K562 (cell line): Measurements from ENCODE around the gene PEX13. TPM values are rescaled to one million over a fixed set of nuclear protein-coding genes. Genes with fewer than 3 reads are reported as not detected.

Experiments
- EGR1 ChIP-seq: fragments of 450-650 bp; conservative IDR thresholded peaks from 2 replicates; pipeline ENCODE4 v1.6.1; 2017; ENCODE audit warnings: mild to moderate bottlenecking
- FOSL1 ChIP-seq: fragments of 200-800 bp; sonication (Bioruptor generic); conservative IDR thresholded peaks from 2 replicates; pipeline ENCODE4 v1.6.1; 2016; ENCODE audit warnings: missing genetic modification characterization, missing compliant biosample characterization
- RBBP5 ChIP-seq: fragments of 200-600 bp; sonication (generic); IDR thresholded peaks from 2 replicates; pipeline ENCODE4 v1.6.1; 2012; ENCODE audit warnings: borderline replicate concordance, mild to moderate bottlenecking, low read length, control low read depth, inconsistent platforms; ENCODE audit not compliant: insufficient read depth, poor library complexity, severe bottlenecking
- TFAP4 ChIP-seq: sonication (generic); formaldehyde crosslinking; IDR thresholded peaks from 2 replicates; pipeline ENCODE4 v1.8.0; 2022; ENCODE audit warnings: missing genetic modification reagents, mild to moderate bottlenecking, moderate library complexity, borderline replicate concordance
- ZNF740 ChIP-seq, 3 experiments: fragments of 200-800 bp in 1 of 3; sonication (Bioruptor generic) in 1 of 3; sonication (generic) in 1 of 3; formaldehyde crosslinking in 1 of 3; IDR thresholded peaks; 2 replicates each; pipeline versions ENCODE4 v1.6.1 to v1.8.0; 2016 to 2022; ENCODE audit warnings: mild to moderate bottlenecking in 2 of 3, missing compliant biosample characterization in 2 of 3, missing genetic modification characterization in 2 of 3, missing genetic modification reagents in 1 of 3
- polyA plus RNA-seq, 8 experiments: library from polyadenylated mRNA; depleted of rRNA in 4 of 8; stranded (reverse) in 5 of 8; unstranded in 3 of 8; fragments of >200 nt; fragmentation: Nextera tagmentation in 2 of 8; fragmentation: Illumina TruSeq in 1 of 8; extraction: Ambion mirVana in 2 of 8; extraction: Trizol in 1 of 8; gene quantifications; 2 replicates each; pipeline versions ENCODE4 v1.2.1 to v1.2.3, GENCODE V29; 2011 to 2014; ENCODE audit warnings: inconsistent platforms in 1 of 8, missing spikeins in 1 of 8
- total RNA-seq, 7 experiments: library from RNA; depleted of rRNA in 6 of 7; stranded (reverse); fragments of >200 nt in 6 of 7; fragmentation: Illumina TruSeq in 2 of 7; extraction: Trizol in 2 of 7; gene quantifications; 2 replicates each; pipeline versions ENCODE4 v1.2.1 to v1.2.3, GENCODE V29; 2011 to 2021; ENCODE audit warnings: low replicate concordance in 1 of 7

Gene PEX13
- total and polyA plus RNA-seq, 9 of the 15 experiments (the other 6 are each of a cell fraction or from before 2014, with no cell fraction given), result 4.0 to 30.4 (median 18.8) TPM

- peak; percentile 86 for TF ChIP-seq RBBP5
- peak; percentile 56 for TF ChIP-seq ZNF740 (CRISPR knock-in tag; IDR thresholded peaks at IDR 0.05)
- peak in 1 of 2 experiments; percentile 6; a peak in 1 of 4 replicates for TF ChIP-seq ZNF740 (tag; IDR thresholded peaks at IDR 0.05)
- peak; percentile 98 for TF ChIP-seq EGR1
- 0 out of 2 replicates have a peak, but pooled peaks have one; percentile 12 for TF ChIP-seq FOSL1
- peak; percentile 91 for TF ChIP-seq TFAP4 (CRISPR knock-in tag)
These were observed at the start of gene PEX13, which contains the start of gene PUS10 (continued) for GRCh38 chr2:61017556-61018317.
